ENCODE data around the gene CASK. TPM values are rescaled to one million over a fixed set of nuclear protein-coding genes. Genes with fewer than 3 reads are reported as not detected.

The CASK gene
- total RNA-seq, 4 donors from 2014 or later, result 34.3 to 52.8 (median 40.7) TPM

GRCh38 chrX:41837270-41837944 lies 85.9 kb downstream of the CASK start:
- no peak for DNase-seq (ENCODE audit: low spot score in 2 of 2)
- no peaks in the 10 kb centered on the region for H3K36me3 ChIP-seq
- 80 to 89% methylated on average over 6 of the region's 6 CpGs for WGBS, 2 donors
- H3K4me3 ChIP-seq, result no peak overlapping the region
- H3K27ac ChIP-seq, result no peak overlapping the region
- H3K4me1 ChIP-seq, result no peaks in the 10 kb centered on the region
- H3K9me3 ChIP-seq, result no peaks in the 10 kb centered on the region
- TF ChIP-seq POLR2A (IDR thresholded peaks at IDR 0.05) (no peak), EP300 (IDR thresholded peaks at IDR 0.05) (no peak), CTCF (IDR thresholded peaks at IDR 0.05) (no peak)
- no peaks in the 10 kb centered on the region for H3K27me3 ChIP-seq

- Histone ChIP-seq H3K27me3 (no peaks in the 10 kb centered on the region), H3K36me3 (no peaks in the 10 kb centered on the region), H3K4me3 (no peak overlapping the region), H3K27ac (no peak overlapping the region), H3K9me3 (no peaks in the 10 kb centered on the region), H3K4me1 (peaks cover 0 to 4% (median 0%) of the 10 kb centered on the region in 4 donors)
- WGBS, 2 donors, result 91 to 92% methylated on average over 1 of the region's 1 CpG
- TF ChIP-seq POLR2A (IDR thresholded peaks at IDR 0.05) (no peak), CTCF (IDR thresholded peaks at IDR 0.05) (no peak), EP300 (IDR thresholded peaks at IDR 0.05) (no peak)
- no peak for DNase-seq (ENCODE audit: low spot score in 2 of 2)
These were observed 94.5 kb downstream of the CASK start for GRCh38 chrX:41828826-41829225.

GRCh38 chrX:41827886-41828285 lies 95.5 kb downstream of the CASK start:
- Histone ChIP-seq H3K27me3 (no peaks in the 10 kb centered on the region), H3K36me3 (no peaks in the 10 kb centered on the region), H3K27ac (no peak overlapping the region), H3K4me3 (no peak overlapping the region), H3K4me1 (peaks cover 0 to 4% (median 0%) of the 10 kb centered on the region in 4 donors), H3K9me3 (no peaks in the 10 kb centered on the region)
- no peak for DNase-seq (ENCODE audit: low spot score in 2 of 2)
- TF ChIP-seq CTCF (IDR thresholded peaks at IDR 0.05) (no peak), POLR2A (IDR thresholded peaks at IDR 0.05) (no peak), EP300 (IDR thresholded peaks at IDR 0.05) (no peak)

- no peak for TF ChIP-seq POLR2A (IDR thresholded peaks at IDR 0.05)
- TF ChIP-seq CTCF (IDR thresholded peaks at IDR 0.05), result no peak
- TF ChIP-seq EP300 (IDR thresholded peaks at IDR 0.05), result no peak
These were observed 97.6 kb downstream of the CASK start for GRCh38 chrX:41825796-41826195.

GRCh38 chrX:41824551-41824950 lies 98.8 kb downstream of the CASK start:
- WGBS, 2 donors, result 62 to 71% methylated on average over 2 to 3 of the region's 3 CpGs
- no peaks in the 10 kb centered on the region for H3K36me3 ChIP-seq
- H3K27ac ChIP-seq, result no peak overlapping the region
- no peaks in the 10 kb centered on the region for H3K9me3 ChIP-seq
- H3K4me3 ChIP-seq, result no peak overlapping the region
- DNase-seq (ENCODE audit: low spot score in 2 of 2), result no peak
- H3K4me1 ChIP-seq, result peaks cover 0 to 4% (median 0%) of the 10 kb centered on the region in 4 donors
- no peaks in the 10 kb centered on the region for H3K27me3 ChIP-seq
- TF ChIP-seq EP300 (IDR thresholded peaks at IDR 0.05), result no peak
- TF ChIP-seq POLR2A (IDR thresholded peaks at IDR 0.05), result no peak
- no peak for TF ChIP-seq CTCF (IDR thresholded peaks at IDR 0.05)

More at GRCh38 chrX:41825796-41826195, 97.6 kb downstream of the CASK start:
- Histone ChIP-seq H3K4me3 (no peak overlapping the region), H3K9me3 (no peaks in the 10 kb centered on the region), H3K36me3 (no peaks in the 10 kb centered on the region), H3K27ac (no peak overlapping the region), H3K4me1 (peaks cover 0 to 4% (median 0%) of the 10 kb centered on the region in 4 donors), H3K27me3 (no peaks in the 10 kb centered on the region)
- DNase-seq (ENCODE audit: low spot score in 2 of 2), result no peak
- WGBS, 2 donors, result 49 to 78% methylated on average over 2 of the region's 2 CpGs

Measured in tibial nerve (tissue), 4 donors.